Measurements from ENCODE around the gene CHCHD10.

The CHCHD10 gene

GRCh38 chr22:23800297-23801237 lies 32.8 kb upstream of the CHCHD10 start:
- peaks cover 85% of the 10 kb centered on the region for H3K36me3 Mint-ChIP-seq (ENCODE audit: low read depth)
- no peak overlapping the region for H3K27ac Mint-ChIP-seq
- peaks cover 17% of the 10 kb centered on the region for H3K4me1 Mint-ChIP-seq
- H3K4me3 Mint-ChIP-seq, result no peak overlapping the region
- TF ChIP-seq CTCF (IDR thresholded peaks at IDR 0.05; ENCODE audit: unreplicated experiment in 3 of 3), result no peak
- no peaks in the 10 kb centered on the region for H3K9me3 Mint-ChIP-seq
- H3K27me3 Mint-ChIP-seq (ENCODE audit: low read depth), result no peaks in the 10 kb centered on the region

- no peak overlapping the region for H3K4me3 Mint-ChIP-seq
- peaks cover 28% of the 10 kb centered on the region for H3K4me1 Mint-ChIP-seq
- H3K36me3 Mint-ChIP-seq (ENCODE audit: low read depth), result peaks cover 76% of the 10 kb centered on the region
- no peaks in the 10 kb centered on the region for H3K9me3 Mint-ChIP-seq
- peak overlapping the region; percentile 47 to 92 (median 74) for H3K27ac Mint-ChIP-seq
- H3K27me3 Mint-ChIP-seq (ENCODE audit: low read depth), result no peaks in the 10 kb centered on the region
- no peak for TF ChIP-seq CTCF (IDR thresholded peaks at IDR 0.05; ENCODE audit: unreplicated experiment in 3 of 3)
Observed at GRCh38 chr22:23796461-23796860, 28.7 kb upstream of the CHCHD10 start.

GRCh38 chr22:23793326-23793725 lies 25.6 kb upstream of the CHCHD10 start:
- H3K27ac Mint-ChIP-seq, result peak overlapping the region; percentile 58 to 96 (median 85)
- peaks cover 57% of the 10 kb centered on the region for H3K36me3 Mint-ChIP-seq (ENCODE audit: low read depth)
- no peaks in the 10 kb centered on the region for H3K27me3 Mint-ChIP-seq (ENCODE audit: low read depth)
- no peak overlapping the region for H3K4me3 Mint-ChIP-seq
- TF ChIP-seq CTCF (IDR thresholded peaks at IDR 0.05; ENCODE audit: unreplicated experiment in 3 of 3), result no peak
- H3K9me3 Mint-ChIP-seq, result no peaks in the 10 kb centered on the region
- H3K4me1 Mint-ChIP-seq, result peaks cover 48% of the 10 kb centered on the region

- H3K27me3 Mint-ChIP-seq (ENCODE audit: low read depth), result no peaks in the 10 kb centered on the region
- H3K4me1 Mint-ChIP-seq, result peaks cover 57% of the 10 kb centered on the region
- H3K4me3 Mint-ChIP-seq, result peak overlapping the region; percentile 35 to 66 (median 63)
Observed at GRCh38 chr22:23791738-23792645, 24.2 kb upstream of the CHCHD10 start.

More at GRCh38 chr22:23791738-23792645, 24.2 kb upstream of the CHCHD10 start:
- H3K36me3 Mint-ChIP-seq (ENCODE audit: low read depth), result peaks cover 51% of the 10 kb centered on the region
- no peaks in the 10 kb centered on the region for H3K9me3 Mint-ChIP-seq
- no peak for TF ChIP-seq CTCF (IDR thresholded peaks at IDR 0.05; ENCODE audit: unreplicated experiment in 3 of 3)
- peak overlapping the region; percentile 85 to 96 (median 92) for H3K27ac Mint-ChIP-seq
